Posterior cingulate gyrus (tissue), 11 donors: ENCODE data around the gene DICER1.
A peak's percentile ranks its signal among the peaks of the same experiment; 100 is the strongest.

Experiments
- DNase-seq, 10 donors: peaks; one replicate each; pipeline versions ENCODE4 v3.0.0 to v3.0.0-alpha.2; 2020 to 2021; ENCODE audit warnings: mixed read lengths in 3 of 10
- intact Hi-C: fragments of 100-400 bp; cut with DNase I; formaldehyde crosslinking; loops from one replicate; pipeline ENCODE4 v1.15.1; 2023

Gene DICER1

GRCh38 chr14:95047754-95048153 is 109.6 kb downstream of the DICER1 start:
- intact Hi-C loops = no loop called here

DNA sequence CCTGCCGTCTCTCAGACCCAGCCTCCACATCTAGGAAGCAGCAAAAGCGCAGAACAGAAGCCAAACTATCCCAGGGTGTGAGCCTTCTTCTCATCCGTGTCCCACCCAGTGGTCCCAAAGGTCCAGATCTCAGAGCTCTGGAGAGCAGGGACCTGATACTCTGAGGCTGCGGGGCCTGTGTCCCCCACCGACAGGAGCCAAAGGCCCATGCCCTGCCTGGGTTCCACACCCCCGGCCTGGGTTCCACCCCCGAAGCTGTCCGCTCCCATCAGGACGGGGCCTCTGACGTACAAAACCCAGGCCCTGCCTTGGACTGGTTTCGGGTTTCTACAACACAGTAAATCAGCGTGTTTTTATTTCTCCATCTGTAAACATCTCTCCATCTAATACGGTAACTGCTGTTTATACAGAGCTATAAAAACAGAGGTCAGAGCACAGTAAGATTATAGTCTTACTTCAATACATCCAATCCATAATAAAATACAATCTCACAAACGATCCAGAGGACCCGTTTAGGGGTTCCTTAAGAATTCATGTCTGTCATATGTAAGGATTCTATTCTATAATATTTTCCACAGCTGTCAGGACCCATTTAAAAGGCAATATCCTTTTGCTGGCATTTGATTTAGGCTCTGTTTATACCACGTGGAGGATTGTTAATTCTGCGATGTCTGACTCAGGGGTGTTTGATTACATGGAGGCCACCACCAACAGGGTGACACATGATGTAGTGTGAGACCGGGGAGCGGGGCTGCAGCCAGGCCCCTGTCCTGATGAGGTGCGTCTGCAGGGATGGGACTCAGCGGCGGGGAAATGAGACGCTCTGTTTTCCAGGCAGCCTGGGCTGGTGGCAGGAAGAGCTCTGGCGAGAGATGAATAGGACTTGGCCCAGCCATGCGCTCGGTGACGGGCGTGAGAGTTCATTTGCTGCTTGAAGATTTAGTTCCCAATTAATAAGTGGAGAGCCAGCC is 110.3 kb downstream of the DICER1 start:
- intact Hi-C loops = no loop called here
- DNase-seq = peak in 3 of 10 donors; percentile 6 to 79 (median 23)

More at GRCh38 chr14:95047754-95048153, 109.6 kb downstream of the DICER1 start:
- no peak for DNase-seq

DNA sequence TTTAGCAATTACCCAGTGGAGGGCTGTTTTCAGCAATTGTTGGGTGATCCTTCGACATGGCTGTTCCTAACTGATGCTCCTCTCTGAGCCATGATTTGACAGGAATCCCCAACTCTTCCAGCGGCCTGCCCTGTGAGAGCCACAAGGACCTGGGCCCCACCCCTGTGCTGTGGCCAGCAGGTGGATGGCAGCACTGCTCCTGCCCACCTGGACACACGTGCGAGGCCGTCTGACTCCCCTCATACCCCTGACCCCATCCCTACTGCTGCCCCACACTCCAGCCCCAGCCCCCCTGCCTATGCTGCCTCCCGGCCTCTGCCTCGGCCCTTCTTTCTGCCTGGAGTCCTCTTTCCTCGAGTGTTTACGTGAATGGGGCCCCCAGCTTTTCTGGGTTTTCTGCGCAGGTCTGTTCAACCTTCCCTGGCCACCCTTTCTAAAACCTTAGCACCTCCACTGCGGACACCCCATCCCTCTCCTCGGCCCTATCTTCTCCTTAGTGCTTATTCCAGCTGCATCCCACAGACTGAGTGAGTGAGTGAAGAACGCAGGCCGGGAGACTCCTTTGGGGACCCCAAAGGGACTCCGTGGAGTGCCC is 111.4 kb downstream of the DICER1 start:
- intact Hi-C loops = no loop called here
- DNase-seq = peak in 1 of 10 donors; percentile 71

GRCh38 chr14:95045106-95045701 is 112.1 kb downstream of the DICER1 start:
- intact Hi-C loops = no loop called here
- peak in 1 of 10 donors; percentile 76 for DNase-seq

GRCh38 chr14:95044463-95045105 is 112.7 kb downstream of the DICER1 start:
- intact Hi-C loops = no loop called here
- DNase-seq = peak in 1 of 10 donors; percentile 47

DNA sequence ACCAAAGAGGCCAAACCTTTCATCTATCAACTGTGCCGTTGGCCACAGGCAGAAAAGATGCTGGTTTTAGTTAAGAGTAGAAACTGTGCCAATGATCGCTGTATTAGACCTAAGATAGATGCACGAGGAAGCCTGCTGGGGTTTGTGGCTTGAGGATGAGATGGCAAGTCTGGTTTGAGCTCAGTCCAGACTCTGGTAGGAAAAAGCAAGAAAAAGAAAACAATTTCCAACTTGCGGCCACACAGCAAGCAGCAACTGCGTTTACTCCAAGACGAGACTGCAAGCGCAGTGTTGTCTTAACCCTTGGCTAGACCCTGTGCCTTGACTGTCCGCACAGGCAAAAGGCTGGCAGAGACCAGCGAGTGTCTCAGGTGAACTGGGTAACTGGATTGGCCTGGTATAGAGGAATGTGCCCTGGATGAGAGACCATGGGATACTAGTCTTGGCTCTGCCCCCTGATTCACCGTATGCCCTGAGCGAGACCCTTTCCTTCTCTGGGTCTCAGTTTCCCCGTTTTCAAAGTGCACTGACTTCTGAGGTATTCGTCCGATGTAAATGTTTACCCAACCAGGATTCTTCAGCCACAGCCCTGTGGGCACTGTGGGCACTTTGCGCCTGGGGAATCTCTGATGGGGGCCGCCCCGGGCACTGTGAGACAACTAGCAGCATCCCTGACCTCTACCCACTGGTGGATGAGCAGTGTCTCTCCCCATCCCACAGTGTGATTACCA is 113.4 kb downstream of the DICER1 start:
- DNase-seq = peak in 1 of 10 donors; percentile 11
- intact Hi-C loops = no loop called here

GRCh38 chr14:95043314-95043713 is 114.0 kb downstream of the DICER1 start:
- DNase-seq = peak in 1 of 10 donors; percentile 40
- intact Hi-C loops = no loop called here

DNA sequence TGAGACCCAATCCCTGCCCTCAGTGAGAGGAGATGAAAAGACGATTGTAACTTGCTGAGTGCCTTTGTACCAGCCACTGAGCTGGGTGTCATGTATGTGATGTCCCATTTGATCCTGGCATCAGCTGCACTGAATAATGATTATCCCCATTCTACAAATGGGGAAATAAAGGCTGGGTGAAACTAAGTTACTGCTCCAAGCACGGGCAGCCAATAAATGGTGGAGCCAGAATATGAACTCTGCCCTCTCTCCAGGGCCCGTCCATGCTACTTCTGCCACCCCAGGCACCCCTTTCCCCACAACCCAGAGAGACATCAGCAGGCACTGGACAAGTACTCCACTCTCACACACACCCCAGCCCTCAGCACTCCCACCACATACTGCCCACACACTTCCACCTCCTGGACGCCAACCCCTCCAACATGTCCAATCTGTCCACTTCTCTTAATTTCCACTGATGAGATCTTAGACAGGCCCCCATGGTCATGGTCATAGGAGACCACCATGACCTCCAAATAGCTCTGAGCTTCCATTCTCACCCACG is 115.8 kb downstream of the DICER1 start:
- intact Hi-C loops = no loop called here
- DNase-seq = peak in 1 of 10 donors; percentile 4

GRCh38 chr14:95040708-95041476 is 116.4 kb downstream of the DICER1 start:
- intact Hi-C loops = no loop called here
- DNase-seq = peak in 1 of 10 donors; percentile 19

DNA sequence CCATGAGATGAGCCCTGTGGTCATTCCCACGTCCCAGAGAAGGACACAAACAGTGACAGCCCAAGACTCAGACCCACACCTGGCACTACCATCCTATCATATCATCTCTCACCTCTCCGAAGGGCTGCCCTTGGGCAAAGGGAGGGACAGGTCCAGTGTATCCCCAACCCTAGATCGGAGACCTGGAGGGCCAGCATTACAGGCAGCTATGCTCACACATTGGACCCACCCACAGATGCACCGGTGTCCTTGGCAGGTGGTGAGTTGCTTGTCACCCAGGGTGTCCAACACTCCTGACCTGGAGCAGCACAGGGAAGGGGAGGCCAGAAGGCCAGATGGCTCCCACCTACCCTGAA is 117.4 kb downstream of the DICER1 start:
- no peak for DNase-seq

DNA sequence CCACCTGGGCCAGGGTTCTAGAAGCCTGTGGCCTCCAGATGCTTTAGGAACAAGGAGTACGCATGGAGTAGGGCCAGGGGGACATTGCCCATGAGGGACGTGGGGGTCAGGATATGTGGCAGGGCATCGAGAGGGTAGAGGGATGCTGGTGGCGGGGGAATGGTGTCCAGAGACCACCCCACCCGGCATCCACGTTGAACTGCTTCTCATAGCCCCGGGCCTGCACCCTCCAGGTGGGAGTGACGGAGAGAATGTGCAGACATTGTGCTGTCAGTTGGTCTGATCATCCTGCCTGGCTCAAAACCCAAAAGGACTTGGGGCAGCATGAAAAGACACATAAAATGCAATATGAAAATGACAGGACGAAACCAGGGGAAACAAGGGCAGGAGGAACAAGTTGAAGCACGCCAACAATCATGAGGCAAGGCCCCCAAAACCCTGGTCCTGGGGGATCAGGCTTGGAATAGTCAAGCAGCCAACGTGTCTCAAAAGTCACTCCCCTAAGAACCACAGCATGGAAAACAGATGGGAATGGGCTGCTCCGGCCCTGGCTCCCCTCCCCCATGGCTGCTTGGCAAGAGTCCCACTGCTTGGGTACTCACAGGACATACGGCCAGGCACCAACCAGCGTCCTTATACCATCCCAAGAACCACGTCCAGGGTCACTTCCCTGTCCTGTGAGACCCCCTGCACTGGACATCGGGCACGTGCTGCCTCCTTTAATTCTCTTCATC is 117.9 kb downstream of the DICER1 start:
- intact Hi-C loops = no loop called here
- DNase-seq = peak in 1 of 10 donors; percentile 44

More for the DNA sequence above, 117.4 kb downstream of the DICER1 start:
- intact Hi-C loops = no loop called here

- intact Hi-C loops = no loop called here
- no peak for DNase-seq
Measured at GRCh38 chr14:95038521-95039250, 118.6 kb downstream of the DICER1 start.

DNA sequence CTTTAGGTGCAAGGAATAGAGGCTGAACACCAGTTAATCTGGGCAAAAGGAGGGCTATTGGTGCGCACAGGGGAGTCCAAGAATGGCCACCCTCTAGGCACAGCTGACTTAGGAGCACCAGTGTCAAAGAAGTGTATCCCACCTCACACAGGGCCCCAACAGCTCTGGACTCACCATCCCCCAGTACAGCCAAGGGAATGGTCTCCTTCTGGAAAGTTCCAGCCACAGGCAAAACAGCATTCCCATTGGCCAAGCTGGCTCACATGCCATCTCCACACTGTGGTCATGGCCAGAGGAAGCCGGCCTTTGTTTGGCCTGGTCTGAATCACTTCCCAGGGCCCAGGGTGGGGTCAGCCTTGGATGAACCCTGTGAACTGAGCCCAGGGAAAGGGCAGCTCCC is 120.1 kb downstream of the DICER1 start:
- DNase-seq = no peak
- intact Hi-C loops = no loop called here
